Measurements from ENCODE around the gene ABLIM3.

GRCh38 chr5:149282027-149282965 lies 141.0 kb downstream of the ABLIM3 start:
- TF ChIP-seq POLR2AphosphoS5 (IDR thresholded peaks at IDR 0.05) (no peak), CTCF (IDR thresholded peaks at IDR 0.05; ENCODE audit: poor library complexity, severe bottlenecking) (no peak), REST (IDR thresholded peaks at IDR 0.05; ENCODE audit: borderline replicate concordance) (no peak), EZH2 (IDR thresholded peaks at IDR 0.05; ENCODE audit: borderline replicate concordance, insufficient read depth, low read length, poor library complexity, severe bottlenecking) (no peak)
